ENCODE measurements around the gene NXN. TPM values are rescaled to one million over a fixed set of nuclear protein-coding genes. Genes with fewer than 3 reads are reported as not detected.

Gene NXN
- total RNA-seq, 1 experiment from 2014 or later: 142 TPM

Other genes with a start within 250 kb of the NXN start
- gene TLCD3A, start 247.2 kb downstream of the NXN start, total RNA-seq (2014; rRNA removed; shearing (Covaris generic)): 11.0 and 12.4 TPM in 2 replicates
- gene GEMIN4, start 227.5 kb downstream of the NXN start, total RNA-seq (2014; rRNA removed; shearing (Covaris generic)): 21.4 and 29.4 TPM in 2 replicates
- gene GLOD4, start 197.5 kb downstream of the NXN start, total RNA-seq (2014; rRNA removed; shearing (Covaris generic)): 55.9 and 60.8 TPM in 2 replicates
- gene MRM3, start 197.4 kb downstream of the NXN start, total RNA-seq (2014; rRNA removed; shearing (Covaris generic)): 58.9 and 61.5 TPM in 2 replicates
- 20.8 and 31.0 TPM in 2 replicates for gene TIMM22, start 17.4 kb upstream of the NXN start, total RNA-seq (2014; rRNA removed; shearing (Covaris generic))
- 24.6 and 31.6 TPM in 2 replicates for gene ABR, start 200.2 kb upstream of the NXN start, total RNA-seq (2014; rRNA removed; shearing (Covaris generic))